ENCODE measurements around the gene RAI2.

RAI2 gene

DNA sequence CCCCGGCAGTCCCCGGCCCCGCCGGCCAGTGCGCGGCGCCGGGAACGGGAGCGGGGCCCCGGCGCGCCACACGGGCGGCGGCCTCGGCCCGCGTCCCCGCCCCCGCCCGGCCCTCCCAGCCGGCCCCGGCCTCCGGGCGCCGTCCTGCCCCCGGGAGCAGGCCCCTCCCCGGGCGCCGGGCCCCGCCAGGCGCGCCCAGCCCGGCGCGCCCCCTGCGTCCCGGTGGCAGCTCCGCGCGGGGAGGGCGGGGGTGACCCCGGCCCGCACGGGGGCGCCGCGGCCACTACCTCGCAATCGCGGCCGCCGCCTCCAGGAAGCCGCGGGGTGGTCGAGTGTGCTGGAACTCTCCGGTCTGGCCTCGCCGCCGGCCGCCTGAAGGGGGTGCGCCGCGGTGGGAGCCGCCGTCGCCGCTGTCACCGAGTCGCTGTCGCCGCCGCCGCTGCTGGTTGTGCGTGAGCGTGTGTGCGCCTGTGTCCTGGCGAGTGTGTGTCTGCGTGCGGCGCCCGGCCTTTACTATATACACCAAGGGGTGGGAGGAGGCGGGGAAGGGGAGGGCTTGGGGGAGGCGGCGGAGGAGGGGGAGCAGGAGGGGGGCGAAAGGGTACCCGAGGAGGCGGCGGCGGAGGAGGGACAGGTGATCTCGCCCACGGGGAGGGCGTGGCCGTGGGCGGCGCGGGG is at the start of gene RAI2:
RAI2 (minus strand) TSS at position 488 of the 678 bp plus-strand sequence. CDS start 59,288 bp downstream, outside the sequence.
- DNase-seq: peak; percentile 44

DNA sequence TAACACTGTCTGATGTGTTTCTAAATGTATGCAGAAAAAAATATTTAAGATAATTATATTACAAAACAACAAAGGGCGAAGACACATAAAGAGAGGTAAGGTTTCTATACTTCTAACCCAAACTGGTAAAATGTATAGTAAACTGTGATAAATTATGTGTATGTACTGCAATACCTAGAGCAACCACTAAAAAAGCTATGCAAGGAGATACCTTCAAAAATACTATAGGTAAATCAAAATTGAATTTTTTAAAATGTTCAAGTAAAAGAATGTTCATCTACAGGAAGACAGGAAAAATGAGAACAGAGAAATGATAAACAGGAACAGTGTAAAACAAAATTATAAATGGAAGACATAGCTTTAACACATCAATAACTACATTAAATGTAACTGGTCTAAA is 27.3 kb upstream of the RAI2 start:
- no peak for DNase-seq

DNA sequence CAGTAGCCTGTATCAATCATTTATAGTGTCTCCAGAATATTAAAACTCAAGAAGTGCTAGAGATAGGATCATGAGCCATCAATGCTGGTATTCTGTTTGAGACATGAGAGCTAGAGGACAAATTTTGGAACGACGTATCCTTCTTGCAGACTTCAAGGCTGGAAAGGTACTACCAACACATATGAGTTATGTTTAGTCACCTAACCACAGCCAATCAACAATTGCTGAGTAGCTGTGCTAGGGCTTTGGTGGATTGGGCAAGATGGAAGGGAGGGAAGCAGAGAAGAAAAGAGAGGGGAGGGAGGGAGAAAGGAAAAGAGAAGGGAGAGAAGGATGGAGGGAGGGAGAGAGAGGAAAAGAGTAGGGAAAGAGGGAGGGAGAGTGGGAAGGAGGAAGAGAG is 21.6 kb upstream of the RAI2 start:
- DNase-seq: no peak

DNA sequence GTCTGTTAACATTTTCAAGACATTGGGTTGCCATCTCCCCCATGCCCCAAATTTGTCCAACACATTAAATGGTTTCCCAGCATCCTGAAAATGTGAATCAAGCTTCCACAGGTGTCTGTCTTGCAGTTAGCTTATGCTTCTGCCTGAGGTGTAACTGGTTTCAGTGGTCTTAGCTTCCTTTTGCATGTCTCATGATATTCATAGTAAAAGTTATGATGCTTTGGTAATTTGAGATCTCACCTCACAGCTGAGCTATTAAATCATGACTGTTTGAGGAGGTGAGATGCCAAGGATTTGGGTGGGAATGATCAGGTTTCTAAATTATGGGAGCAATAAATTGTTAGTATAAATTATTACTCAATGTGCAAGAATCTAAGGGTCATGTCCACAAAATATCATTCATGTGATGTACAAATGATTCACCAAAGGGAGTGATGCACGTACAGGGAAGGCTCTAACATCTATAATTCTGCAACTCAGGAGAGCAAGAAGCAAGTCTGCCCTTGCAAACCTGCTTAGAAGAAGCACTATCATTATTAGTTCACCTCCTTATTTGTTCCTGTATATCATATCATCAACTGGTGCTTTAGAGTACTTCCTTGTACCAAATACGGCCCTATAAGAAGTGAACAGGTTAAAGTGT is 17.1 kb upstream of the RAI2 start:
- DNase-seq: no peak

DNA sequence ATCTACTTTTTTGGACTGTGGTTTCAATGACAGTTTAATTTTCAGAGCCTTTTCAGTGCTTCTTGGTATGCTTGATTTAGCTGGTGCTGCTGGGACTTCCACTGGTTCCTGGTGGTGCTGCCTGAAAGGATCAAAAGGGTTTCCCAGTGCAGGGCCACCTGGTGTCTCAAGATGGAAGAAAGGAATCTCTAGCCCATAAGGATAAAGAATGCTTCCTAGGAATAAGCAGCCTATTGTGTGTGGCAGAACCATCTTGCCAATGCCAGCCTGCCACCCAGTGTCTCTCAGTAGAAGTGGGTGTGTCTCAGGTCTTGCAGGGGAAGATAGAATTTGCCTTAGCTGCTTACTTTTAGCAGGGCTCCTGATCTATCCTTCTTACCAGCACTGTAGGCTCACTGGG is 15.0 kb upstream of the RAI2 start:
- no peak for DNase-seq

DNA sequence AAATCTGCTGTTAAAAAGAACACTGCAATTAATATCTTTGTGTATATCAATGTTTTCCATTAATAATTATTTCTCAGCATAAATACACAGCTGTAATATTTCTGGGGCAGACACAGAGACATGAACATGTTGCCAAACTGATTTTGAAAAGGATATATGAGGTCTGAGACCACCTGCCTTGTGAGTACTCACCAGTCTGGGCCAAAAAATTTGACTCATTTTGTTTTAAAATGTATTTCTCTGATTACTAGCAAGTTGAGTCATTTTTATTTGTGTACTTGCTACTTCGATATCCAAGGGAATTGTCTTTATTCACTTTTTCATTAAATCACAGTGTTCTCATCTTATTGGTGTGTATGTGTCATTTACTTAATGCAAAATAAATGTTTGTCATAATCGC is 8.5 kb upstream of the RAI2 start:
- DNase-seq: no peak

DNA sequence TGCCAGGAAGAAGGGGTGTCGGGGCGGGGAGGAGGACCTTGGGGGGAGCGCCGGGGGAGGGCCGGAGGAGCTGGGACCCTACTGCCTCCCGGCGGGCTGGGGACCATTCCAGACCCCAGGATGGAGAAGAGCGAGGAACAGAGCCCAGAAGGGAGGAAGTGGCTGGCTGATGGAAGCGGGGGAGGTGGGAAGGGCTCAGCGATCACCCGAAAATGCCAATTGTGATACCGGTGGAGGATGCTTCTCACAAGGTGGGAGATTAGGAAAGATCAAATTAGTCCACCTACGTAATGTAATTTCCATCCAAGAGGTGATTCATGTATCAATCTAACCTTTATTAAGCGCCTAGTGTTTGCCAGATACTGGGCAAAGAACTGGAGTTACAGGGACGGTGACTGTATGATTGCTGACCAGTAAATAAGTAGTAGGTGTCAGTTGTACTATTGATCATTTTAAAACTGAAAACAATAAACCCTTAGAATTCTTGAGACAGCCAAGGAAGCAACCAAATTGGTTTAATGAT is 452 bp upstream of the RAI2 start:
- DNase-seq: no peak

DNA sequence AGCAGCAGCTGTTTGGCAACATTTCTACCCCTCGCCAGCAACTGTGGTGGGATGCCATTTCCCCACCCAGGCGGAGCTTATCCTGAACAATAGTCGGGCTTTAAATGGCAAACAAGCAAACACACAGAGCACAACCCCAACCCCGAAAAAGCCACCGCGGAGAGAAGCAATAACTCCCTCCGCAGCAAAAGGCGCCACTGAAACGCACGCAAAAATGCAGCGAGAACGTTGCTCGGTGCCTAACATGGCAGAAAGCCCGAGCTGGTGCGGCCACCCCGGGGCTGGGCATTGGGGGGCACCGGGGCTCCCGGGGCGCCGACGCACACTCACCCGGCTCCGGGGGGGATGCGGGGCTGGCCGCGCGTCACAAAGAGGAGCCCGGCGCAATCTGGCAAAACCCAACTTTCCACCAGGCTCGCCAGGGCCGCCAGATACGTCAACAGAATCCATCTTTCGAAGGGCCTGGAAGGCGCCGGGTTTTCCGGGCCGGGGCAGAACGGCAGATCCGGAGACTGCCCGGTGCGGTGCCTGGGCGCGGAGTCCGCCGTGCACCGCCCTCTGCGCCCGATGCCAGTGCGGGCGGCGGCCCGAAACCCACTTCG is 818 bp downstream of the RAI2 start:
- peak; percentile 55 for DNase-seq

DNA sequence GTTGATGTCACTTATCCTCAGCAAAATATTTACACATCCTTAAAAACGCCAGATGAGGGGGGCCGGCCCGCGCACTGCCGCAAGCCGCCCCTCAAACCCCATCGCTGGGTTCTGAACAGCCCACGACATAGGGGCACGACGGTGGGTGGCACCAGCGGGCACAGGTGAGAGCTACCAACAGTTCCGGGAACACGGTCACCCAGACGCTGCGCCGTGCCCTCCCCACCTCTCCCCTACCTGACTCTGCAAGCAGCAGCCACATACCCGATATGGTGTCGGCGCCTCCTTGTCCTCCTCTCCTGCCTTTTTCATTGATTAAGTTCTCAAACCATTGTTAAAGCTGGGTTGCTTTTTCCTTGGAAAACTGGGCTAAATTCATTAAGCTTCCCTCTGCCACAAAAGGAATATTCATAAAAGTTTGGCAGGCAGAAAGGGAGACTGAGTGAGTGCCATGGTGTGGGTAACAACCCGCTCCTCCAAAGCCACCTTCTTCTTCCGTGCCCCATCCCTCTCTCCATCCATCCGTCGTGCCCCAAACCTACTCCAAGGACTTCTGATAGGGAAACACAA is 1.4 kb downstream of the RAI2 start:
- no peak for DNase-seq

DNA sequence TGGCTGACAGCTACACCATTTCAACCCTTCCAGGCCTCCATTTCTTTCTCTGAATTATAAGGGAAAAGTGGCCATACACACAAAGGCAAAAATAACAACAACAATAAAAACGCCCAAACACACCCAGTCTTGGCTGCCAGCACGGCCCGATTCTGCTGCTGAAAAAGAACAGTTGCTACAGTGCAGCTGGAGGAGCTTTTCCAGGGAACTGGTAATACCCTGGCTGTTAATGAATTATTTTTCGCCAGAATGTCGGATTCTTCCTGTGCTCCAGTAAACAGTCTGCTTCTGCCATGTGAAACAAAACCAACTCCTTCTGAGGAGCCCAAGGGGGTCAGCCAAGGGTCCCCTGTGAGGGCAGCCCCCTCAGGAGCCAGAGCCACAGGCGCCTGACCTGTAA is 6.6 kb downstream of the RAI2 start:
- no peak for DNase-seq

DNA sequence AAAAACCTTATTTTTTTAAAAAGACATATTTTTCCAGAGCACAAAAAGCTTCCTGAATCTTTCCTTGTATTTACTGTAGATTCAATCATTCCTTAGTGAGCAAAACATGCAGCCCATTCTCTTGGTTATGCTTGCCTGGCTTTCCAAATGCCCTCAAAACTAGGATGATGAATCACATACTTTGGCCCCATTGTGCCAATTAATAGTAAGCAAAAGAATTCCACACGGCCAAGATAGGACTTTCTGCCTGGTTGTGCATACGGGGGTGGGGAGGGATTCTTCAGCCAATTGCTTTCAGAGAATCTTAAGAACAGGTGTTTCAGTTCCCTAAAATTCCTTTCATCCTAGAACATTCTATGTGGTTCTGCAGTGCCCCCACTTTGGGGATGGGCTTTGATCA is 7.0 kb downstream of the RAI2 start:
- DNase-seq: no peak

DNA sequence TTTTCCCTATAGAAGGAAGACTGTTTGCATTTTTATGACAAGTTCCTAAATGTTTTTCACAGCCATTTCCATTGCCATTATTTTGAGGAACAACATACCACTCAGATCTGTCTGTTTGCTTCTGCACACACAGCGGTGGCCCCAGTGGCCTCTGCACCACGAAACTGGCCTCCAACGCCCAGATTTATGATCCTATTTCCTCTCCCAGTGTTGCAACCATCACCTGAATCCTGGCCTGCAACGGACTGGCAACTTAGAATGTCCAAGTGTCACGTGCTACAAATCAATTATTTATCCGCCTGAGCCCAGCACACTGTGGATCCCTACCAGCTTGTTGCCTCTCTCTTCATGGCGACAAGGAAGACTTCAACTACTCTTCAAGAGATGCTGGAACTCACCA is 9.2 kb downstream of the RAI2 start:
- no peak for DNase-seq

DNA sequence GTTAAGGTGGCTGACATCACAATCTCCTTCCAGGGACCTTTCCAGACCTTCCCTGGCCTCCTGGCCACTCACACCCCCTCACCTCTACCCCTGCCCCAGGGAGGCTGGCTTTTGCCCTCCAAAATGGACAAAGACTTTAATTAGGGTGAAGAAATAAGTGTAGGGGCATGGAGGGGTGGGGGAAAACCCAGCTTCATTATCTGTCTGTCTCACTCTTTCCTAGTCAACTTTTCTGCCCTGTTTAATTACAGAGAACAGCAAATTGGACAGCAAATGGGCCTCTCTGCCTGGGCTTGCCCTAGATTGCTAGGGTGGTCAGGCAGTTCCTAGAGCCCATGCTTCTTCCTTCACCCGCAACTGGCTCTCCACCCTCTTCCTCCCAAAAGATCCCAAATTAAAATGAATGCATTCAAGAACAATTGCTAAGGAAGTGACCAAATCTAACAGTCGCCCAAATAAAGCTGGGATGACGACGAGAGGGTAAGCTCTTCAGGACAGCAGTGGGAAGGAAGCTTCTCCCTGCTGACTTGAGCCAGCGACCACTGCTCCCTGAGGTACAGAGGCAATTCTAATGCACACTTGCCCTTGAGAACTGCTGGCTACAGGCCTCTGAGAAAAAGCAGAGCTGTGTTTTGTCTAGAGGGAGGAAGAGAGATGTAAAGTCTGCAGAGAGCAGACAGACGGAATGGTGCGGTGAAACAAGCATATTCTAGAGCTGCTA is 12.4 kb downstream of the RAI2 start:
- no peak for DNase-seq

DNA sequence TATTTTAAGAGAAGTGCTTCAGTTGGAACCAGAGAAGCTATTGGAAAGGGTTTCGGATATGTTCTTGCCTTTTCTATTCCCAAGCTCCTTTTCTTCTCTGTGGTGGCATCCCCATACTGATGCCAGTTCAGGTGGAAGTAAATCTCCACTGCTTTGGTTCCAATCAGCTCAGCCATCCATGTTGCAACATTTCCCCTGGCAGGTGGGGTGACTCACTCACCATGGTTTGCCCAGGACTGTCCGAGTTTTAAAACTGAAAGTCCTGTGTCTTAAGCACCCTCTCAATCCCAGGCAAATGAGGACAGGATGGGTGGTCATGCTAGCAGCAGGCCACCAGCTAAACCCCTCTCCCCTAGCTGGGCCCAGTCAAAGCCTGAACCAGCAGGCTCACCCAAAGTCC is 15.1 kb downstream of the RAI2 start:
- no peak for DNase-seq

DNA sequence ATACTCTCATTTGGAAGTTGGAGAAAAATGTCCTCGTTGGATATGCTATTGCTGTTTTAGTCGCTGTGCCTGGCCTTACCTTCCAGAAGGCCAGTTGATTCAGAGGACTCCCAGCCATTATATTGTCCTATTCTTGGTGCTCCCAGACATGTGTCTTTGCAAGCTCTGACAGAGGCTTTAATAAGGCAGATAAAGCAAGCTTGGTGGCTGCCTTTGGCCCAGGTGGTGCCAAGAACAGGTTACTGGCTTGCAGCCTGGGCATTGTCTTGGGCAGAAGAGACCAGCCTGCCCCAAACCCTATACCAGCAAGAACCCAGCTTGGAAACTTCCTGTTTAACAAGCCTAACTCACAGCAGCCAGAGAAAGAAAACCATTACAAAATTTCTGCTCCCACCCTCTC is 16.9 kb downstream of the RAI2 start:
- DNase-seq: no peak

DNA sequence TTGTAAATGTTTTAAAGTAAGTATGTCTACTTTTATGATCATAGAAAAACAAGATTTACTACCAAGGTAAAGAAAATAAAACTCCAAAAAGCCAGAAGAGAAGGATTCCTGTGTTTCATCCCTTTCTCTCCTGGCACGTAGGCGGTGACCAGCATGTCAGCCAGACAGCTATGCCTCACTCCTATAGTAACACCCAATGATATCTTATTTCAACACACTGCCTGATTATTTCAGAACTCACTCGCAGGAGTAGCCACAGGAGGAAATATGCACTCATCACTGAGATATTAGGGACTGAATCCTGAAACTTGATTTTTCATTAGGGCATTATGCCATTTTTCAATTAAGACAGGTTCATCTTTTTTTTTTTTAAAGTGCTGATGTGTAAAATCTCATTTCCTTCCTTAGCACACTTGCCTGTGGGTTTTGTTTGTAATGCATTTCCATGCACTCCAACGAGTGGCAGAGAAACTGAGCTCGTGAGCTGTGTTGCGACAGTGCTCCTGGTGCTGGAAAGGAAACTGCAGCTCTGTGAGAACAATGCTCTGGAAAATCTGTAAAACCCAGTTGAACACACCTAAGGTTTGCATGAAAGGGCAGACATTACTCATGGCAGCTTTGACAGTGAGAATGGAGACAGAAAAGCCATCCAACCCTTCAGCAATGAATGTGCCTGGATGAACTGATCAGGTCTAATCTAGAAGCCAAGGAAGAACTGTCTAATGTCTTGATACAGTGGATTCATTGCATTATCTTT is 18.2 kb downstream of the RAI2 start:
- DNase-seq: no peak

DNA sequence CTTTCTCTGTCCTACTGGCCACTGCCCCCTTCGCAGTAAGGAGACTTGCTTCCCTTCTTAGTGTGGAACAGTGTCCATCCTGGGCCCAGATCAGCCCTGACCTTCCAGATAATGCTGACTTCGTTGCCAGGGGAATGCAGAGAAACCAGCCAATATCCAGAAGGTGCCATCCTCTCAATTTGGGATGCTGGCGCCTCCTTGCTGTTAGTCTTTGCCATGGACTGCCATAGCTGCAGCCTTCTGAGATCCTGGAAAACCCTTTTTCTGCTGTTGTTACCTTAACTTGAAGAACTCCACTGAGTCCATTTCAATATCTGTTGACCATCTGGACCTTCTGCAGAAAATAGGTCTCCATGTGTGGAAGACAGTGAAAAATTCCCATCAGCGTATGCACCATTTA is 21.8 kb downstream of the RAI2 start:
- no peak for DNase-seq

DNA sequence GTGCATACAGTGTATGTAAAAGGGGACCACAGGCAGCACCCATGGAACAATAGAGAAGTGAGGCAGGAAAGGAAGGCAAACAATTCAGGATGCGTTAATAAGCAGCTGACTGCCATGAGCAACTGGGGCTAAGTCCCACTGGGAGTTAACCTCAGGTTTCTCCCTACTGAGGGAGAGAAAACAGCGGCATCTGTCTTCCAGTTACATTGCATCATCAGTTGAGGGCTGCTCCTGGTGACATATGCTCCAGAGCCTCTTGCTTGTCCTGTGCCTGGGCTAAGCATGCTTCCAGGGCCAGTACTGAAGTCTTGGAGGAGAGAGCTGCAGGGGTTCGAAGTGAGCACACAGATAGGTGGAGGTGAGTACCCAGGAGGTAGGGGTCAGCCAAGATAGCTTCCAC is 24.3 kb downstream of the RAI2 start:
- DNase-seq: no peak

DNA sequence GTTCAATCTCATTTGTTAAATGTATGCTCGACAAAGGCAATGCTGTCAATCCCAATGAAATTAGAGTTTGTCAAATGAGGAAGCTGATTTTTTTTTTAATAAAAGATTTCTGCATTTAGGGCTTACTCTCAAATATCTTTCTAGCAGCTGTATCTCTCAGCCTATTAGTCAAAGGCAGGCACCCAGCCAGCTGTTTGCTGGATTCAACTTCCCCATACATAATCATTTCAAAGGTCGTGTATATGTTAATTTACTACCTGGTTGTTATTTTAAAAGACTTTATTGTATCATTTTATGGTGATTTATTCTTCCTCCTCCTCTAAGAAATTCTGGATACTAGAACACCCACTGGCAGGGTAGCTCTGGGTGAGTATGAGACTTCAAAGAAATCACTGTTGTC is 27.1 kb downstream of the RAI2 start:
- DNase-seq: no peak

DNA sequence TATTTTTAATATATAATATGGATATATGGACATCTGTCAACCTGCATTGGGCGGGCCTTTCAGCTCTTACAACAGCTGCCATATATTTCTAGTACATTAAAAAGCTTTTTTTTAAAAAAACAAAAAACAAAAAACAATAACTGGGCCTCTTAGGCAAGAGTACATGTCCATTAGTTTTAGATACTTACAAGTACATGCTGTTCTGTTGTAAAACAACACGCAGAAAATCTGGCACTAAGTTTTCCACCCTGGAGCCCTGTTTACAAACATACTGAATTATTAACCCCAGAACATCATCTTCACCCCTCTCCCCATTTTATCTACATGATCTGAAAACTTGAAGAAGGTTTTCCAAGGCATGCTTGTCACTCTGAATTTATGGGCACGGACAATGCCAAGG is 29.8 kb downstream of the RAI2 start:
- DNase-seq: no peak

DNA sequence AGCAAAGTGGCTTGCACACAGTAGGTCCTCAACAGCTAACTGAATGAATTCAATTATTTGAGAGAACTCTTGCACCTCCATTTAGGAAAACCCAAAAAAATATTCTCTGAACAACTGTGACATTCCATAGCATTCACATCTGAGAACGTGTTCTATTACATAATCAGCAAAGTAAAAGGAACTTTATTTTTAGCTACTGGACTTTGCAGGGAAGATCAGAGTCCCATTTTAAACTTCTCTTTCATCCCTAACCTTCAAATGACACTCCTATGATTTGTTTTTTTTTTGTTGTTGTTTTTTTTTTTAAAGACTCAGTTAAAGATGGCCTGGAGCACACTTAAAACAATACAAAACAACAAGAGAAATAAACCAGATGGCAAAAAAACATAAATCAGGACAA is 30.9 kb downstream of the RAI2 start:
- DNase-seq: no peak

DNA sequence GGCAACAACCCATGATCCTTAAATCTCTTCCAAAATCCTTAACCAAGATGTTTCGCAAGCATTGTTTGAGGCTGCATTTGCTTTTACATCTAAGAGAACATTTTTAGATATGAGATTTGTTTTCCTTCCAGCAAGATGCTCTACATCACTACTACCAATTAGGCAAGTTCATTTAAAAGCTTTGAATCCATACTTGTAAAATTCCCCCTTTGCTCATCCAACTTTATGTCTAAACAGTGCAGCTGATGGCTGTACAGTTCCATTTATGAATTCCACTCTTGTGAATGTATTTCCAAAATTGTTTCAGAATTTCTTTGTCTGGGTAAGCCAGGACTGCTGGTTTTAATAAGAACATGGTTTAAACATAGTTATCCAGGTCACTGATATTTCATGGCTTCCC is 31.5 kb downstream of the RAI2 start:
- no peak for DNase-seq

DNA sequence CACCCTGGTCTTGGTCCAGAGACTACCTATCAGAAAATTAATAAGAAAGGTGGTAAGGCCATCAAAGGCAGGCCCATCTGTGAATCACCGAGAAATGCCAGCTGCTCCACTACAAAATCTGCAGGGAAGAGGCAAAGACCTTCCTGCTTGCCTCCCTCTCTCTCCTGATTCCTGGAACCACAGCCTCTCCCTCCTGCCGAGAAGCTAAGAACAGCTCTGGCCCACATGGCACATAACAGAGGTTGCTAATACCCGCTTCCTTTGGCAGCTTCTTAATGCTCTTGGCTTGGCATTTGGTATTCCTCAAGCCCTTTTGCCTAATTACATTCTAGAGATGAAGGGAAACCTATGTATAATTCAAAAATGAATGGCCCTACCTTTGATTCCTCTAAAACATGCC is 32.9 kb downstream of the RAI2 start:
- no peak for DNase-seq
